Right cardiac atrium (tissue), 5 donors: ENCODE measurements around the gene LIAS. TPM values are rescaled to one million over a fixed set of nuclear protein-coding genes. Genes with fewer than 3 reads are reported as not detected.
"Not testable (repeated sequence)": the region's sequence is repeated elsewhere in the genome, so short reads cannot be mapped to it uniquely, and the experiment has no call there.

Source experiments
- ATAC-seq, 2 donors: fragments of 200-7000 bp; cut with Tn5 transposase; one replicate each; pipeline versions ENCODE4 v1.8.0 to v1.9.1; 2020; ENCODE audit warnings: moderate library complexity in 2 of 2, mild to moderate bottlenecking in 1 of 2
- DNase-seq, 3 donors: peaks; one replicate each; pipeline ENCODE4 v3.0.0-alpha.2; 2020
- H3K27ac ChIP-seq: one replicate; pipeline ENCODE4 v1.5.1; 2013; ENCODE audit warnings: mild to moderate bottlenecking, low read length, control low read depth, moderate library complexity
- H3K27me3 ChIP-seq: one replicate; pipeline ENCODE4 v1.6.1; 2013; ENCODE audit not compliant: control insufficient read depth, insufficient read depth
- H3K4me1 ChIP-seq: one replicate; pipeline ENCODE4 v1.6.1; 2013; ENCODE audit warnings: low read length; ENCODE audit not compliant: control insufficient read depth, insufficient read depth
- H3K4me3 ChIP-seq: one replicate; pipeline ENCODE4 v1.5.1; 2013; ENCODE audit warnings: low read length, control low read depth
- H3K9me3 ChIP-seq: one replicate; pipeline ENCODE4 v1.6.1; 2013; ENCODE audit warnings: low read length; ENCODE audit not compliant: control insufficient read depth
- WGBS: extraction: QIAGEN DNeasy Blood & Tissue Kit; methylation state at CpG from one replicate; pipeline ENCODE4 v1.1.7; 2013; 5-methylcytosine and 5-hydroxymethylcytosine counted together
- intact Hi-C, 4 donors: fragments of 100-400 bp; cut with DNase I; formaldehyde crosslinking; loops; one replicate each; pipeline versions ENCODE4 v1.11.0 to v1.14.0; 2022 to 2023
- polyA plus RNA-seq: library from polyadenylated mRNA; stranded (reverse); fragments of 200-250 nt; gene quantifications from one replicate; pipeline ENCODE4 v1.2.3, GENCODE V29; 2013
- total RNA-seq, 4 donors: library from RNA; stranded (reverse); fragmentation: NEBNext Ultra II Directional; extraction: Animal tissue kit (Norgen Biotek cat#: 25700); gene quantifications; one replicate each; pipeline ENCODE4 v1.2.1, GENCODE V29; 2021
- donor health status: healthy with polysubstance abuse.
- donor health status: DM: no; HTN: yes; CAD: no.
- donor health status: DM: no; HTN: no; CAD: no.
- donor health status: DM: no; HTN: yes; CAD: no; lungs with severe emphysema.
- donor health status: DM: yes; HTN: yes; CAD: no.

LIAS gene
- total and polyA plus RNA-seq, 5 donors, result 10.4 to 23.6 (median 20.9) TPM

DNA sequence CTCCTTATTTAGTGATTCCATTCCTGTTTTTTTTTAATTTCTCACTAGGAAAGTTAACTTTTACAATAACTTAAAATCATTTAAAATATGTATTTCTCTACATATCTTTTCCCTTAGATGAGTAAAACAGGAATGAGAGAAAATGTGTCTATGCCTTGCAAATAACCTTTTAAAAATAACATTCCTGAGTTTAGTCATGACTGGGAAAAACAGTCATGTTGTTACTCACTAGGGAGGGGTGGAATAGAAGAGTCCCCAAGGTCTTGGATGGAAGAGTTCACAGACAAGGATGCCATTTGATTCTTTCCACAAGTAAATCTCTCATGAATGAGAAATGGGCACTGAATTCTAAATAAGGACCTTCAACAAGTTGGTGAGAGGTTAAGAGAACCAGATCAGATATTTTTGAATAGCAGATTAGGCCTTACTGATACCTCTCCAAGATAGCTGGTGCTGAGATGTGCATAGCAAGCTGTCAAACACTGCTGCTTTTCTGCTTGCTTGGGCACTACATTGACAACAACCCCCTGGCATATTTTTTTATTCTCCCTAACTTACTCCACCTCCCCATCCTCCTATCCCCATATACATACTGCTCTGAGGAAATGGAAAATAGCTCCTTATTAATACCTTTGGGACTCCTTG lies 43.3 kb downstream of the LIAS start:
- Histone ChIP-seq H3K9me3 (no peaks in the 10 kb centered on the region), H3K4me3 (no peak overlapping the region), H3K27me3 (no peaks in the 10 kb centered on the region), H3K27ac (peak overlapping the region; percentile 23), H3K4me1 (no peaks in the 10 kb centered on the region)
- no peak for DNase-seq
- intact Hi-C loops, result no loop called here
- ATAC-seq, result peak; percentile 56 to 67

DNA sequence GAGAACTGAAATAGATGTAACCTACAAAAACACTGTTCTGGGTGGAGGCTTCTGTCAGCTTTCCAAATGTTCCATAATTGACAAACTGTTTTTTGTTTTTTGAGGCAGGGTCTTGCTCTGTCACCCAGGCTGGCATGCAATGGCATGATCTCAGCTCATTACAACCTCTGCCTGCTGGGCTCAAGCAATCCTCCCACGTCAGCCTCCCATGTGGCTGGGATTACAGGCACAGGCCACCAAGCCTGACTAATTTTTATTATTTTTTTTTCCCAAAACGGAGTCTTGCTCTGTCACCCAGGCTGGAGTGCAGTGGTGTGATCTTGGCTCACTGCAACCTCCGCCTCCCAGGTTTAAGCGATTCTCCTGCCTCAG lies 43.8 kb downstream of the LIAS start:
- intact Hi-C loops, H3K9me3 ChIP-seq, H3K27me3 ChIP-seq, H3K4me1 ChIP-seq, H3K4me3 ChIP-seq, H3K27ac ChIP-seq: not testable (repeated sequence)
- peak in 1 of 2 donors; percentile 45 for ATAC-seq
- peak in 2 of 3 donors; percentile 55 to 60 for DNase-seq
- WGBS, result 86% methylated on average over 4 of the region's 4 CpGs

DNA sequence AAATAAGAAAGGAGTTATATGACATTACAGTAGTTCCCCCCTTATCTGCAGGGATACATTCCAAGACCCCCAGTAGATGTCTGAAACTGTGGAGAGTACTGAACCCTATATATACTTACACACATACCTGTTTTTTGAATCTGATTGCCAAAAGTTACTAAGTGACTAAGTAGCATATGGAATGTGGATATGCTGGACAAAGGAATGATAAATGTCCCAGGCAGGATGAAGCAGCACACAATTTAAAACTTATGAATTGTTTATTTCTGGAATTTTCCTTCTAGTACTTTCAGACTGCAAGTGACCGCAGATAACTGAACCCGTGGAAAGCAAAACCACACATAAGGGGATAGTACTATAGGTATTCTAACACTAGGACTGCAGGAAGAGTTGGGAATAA lies 45.7 kb downstream of the LIAS start:
- intact Hi-C loops, result no loop called here
- DNase-seq, result no peak
- no peak for ATAC-seq
- Histone ChIP-seq H3K4me3 (no peak overlapping the region), H3K27me3 (no peaks in the 10 kb centered on the region), H3K27ac (no peak overlapping the region), H3K4me1 (no peaks in the 10 kb centered on the region), H3K9me3 (no peaks in the 10 kb centered on the region)
- 96% methylated on average over 2 of the region's 2 CpGs for WGBS

DNA sequence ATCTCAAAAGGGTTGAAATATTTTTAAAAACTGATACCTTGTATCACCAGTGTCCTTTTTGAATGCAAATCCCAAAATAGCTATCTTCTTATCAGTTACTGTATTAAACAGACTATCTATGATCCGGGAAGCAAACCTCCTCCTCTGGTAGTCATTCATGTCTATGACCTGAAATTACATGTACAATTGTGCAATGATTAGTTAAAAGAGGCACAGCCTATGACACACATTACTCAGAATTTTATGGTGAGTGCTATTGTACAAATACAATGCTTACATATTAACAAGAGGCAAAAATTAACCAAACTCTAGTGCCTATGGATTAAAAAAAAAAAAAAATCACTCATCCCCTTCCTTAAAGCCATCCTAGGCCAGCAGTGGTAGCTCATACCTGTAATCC lies 46.7 kb downstream of the LIAS start:
- Histone ChIP-seq H3K9me3 (no peaks in the 10 kb centered on the region), H3K4me1 (no peaks in the 10 kb centered on the region), H3K4me3 (no peak overlapping the region), H3K27me3 (no peaks in the 10 kb centered on the region), H3K27ac (no peak overlapping the region)
- DNase-seq (no peak), ATAC-seq (no peak)
- intact Hi-C loops, result no loop called here
- 49% methylated on average over 1 of the region's 1 CpG for whole genome bisulfite sequencing

DNA sequence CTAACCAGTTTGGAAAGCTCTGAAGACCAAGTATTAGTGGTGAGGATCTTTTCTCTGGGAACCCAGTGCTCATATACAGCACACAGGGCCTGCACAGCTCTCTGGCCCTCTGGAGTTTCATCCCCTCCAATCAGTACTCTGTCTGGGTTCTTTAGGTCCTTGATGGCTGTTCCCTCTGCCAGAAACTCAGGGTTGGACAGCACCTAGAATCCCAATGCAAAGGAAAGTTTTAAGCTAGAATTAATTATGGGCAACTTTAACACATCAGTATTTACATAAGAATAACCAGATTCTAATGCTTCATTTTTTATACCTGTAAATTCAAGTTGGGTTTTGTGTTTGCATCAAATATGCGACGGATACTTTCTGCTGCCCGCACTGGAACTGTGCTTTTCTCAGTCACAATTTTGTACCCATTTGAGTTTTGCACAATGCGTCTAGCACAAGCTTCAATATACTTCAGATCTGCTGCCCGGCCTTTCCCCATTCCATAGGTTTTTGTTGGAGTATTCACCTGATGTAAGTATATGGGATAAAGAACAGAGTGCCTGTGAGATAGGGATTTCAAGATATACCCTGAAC lies 51.6 kb downstream of the LIAS start:
- H3K9me3 ChIP-seq, result no peaks in the 10 kb centered on the region
- WGBS, result 96% methylated on average over 5 of the region's 5 CpGs
- no peak overlapping the region for H3K4me3 ChIP-seq
- intact Hi-C loops, result no loop called here
- H3K27me3 ChIP-seq, result no peaks in the 10 kb centered on the region
- DNase-seq (no peak), ATAC-seq (no peak)
- H3K4me1 ChIP-seq, result no peaks in the 10 kb centered on the region
- H3K27ac ChIP-seq, result no peak overlapping the region

DNA sequence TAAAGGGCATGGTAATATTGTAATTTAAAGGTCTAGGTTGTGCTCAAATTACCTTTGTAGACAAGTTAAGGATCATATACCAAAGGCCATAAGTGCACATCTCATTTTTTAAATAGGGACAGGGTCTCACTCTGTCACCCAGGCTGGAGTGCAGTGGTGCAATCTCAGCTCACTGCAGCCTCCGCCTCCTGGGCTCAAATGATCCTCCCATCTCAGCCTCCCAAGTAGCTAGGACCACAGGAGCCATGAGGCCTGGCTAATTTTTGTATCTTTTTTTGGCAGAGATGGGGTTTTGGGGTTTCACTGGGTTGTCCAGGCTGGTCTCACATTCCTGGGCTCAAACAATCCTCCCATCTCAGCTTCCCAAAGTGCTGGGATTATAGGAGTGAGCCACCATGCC lies 55.4 kb downstream of the LIAS start:
- H3K27me3 ChIP-seq, H3K9me3 ChIP-seq, intact Hi-C loops, DNase-seq, H3K27ac ChIP-seq, ATAC-seq, H3K4me3 ChIP-seq, H3K4me1 ChIP-seq: not testable (repeated sequence)
- WGBS, result 97% methylated on average over 1 of the region's 1 CpG

DNA sequence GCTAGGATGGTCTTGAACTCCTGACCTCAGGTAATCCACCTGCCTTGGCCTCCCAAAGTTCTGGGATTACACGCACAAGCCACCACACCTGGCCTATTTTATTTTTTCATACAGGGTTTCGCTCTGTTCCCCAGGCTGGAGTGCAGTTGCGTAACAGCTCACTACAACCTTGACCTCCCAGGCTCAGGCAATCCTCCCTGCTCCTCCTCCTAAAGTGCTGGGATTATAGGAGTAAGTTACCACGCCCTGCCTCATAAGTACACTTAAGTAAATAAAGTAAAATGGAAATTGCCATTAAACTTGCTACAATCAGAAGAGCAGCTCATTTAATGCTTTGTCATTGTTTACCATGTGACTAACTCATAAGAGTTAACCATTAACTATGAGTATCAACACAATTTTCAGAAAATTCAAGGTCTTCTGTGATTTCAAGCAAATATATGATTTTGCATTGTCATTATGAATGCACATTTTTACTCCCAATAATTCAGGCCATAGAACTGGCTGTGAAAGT lies 56.1 kb downstream of the LIAS start:
- 85% methylated on average over 4 of the region's 4 CpGs for WGBS
- H3K4me1 ChIP-seq, result no peaks in the 10 kb centered on the region
- ATAC-seq (no peak), DNase-seq (no peak)
- no peak overlapping the region for H3K27ac ChIP-seq
- no peaks in the 10 kb centered on the region for H3K27me3 ChIP-seq
- H3K9me3 ChIP-seq, result no peaks in the 10 kb centered on the region
- H3K4me3 ChIP-seq, result no peak overlapping the region
- intact Hi-C loops, result no loop called here

DNA sequence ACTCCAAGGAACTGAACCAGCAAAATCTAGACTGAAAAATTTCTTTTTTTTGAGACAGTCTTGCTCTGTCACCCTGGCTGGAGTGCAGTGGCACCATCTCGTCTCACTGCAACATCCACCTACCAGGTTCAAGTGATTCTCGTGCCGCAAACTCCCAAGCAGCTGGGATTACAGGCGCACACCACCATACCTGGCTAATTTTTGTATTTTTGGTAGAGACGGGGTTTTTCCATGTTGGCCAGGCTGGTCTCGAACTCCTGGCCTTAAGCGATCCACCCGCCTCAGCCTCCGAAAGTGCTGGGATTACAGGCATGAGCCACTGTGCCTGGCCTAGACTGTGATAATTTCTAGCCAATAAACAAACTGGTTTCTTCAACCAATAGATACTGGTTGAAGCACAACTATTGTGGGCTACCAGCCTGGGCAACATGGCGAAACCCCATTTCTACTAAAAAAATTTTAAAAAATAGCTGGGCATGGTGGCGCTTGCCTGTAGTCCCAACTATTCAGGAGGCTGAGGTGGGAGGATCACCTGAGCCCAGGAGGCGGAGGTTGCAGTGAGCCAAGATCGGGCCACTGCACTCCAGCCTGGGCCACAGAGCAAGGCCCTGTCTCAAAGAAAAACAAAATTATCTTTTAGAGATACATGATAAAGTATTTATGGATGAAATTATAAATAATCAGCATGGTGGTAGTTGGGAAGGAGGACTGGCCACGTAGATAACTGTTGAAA lies 57.0 kb downstream of the LIAS start:
- WGBS, result 95% methylated on average over 14 of the region's 14 CpGs
- DNase-seq, H3K27ac ChIP-seq, H3K9me3 ChIP-seq, H3K27me3 ChIP-seq, ATAC-seq, intact Hi-C loops, H3K4me1 ChIP-seq, H3K4me3 ChIP-seq: not testable (repeated sequence)

DNA sequence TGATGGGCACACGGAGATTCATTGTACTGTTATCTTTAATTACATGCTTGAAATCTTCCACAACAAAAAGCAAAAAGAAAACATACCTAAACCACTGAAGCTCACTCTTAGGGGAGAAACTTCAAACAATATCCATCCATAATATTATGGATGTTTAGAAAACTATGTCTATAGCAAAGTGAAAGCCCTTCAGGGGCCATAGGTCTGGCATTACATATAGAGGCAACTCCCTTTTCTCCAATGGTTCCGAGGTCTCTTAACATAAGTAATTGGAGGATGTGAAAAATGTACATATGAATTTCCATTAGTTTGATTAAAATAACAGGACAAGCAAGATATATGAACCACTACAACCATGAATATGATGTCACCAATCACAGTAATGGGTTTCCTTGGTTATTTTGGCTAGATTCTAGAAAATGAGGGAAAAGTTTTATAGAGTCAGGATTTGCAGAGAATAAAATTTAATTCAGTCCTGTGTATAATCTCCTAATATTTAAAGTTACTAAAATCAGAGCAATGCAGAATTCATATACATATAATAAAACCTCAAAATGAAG lies 57.6 kb downstream of the LIAS start:
- WGBS, result 92% methylated on average over 2 of the region's 2 CpGs
- Histone ChIP-seq H3K4me3 (no peak overlapping the region), H3K4me1 (no peaks in the 10 kb centered on the region), H3K9me3 (no peaks in the 10 kb centered on the region), H3K27me3 (no peaks in the 10 kb centered on the region), H3K27ac (no peak overlapping the region)
- intact Hi-C loops, result no loop called here
- ATAC-seq (no peak), DNase-seq (no peak)

DNA sequence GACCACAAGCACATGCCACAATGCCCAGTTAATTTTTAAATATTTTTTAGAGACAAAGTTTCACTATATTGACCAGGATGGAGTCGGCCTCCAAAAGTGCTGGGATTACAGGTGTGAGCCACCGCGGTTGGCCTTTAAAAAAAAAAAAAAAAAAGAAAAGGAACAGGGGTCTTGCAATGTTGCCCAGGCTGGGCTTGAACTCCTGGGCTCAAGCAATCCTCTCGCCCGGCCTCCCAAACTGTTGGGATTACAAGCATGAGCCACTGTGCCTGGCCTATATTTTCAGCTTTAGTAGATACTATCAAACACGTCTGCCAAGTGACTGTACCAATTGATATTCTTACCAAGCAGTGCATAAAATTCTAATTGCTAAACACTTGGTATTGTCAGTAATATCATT lies 59.6 kb downstream of the LIAS start:
- Histone ChIP-seq H3K27ac (no peak overlapping the region), H3K27me3 (no peaks in the 10 kb centered on the region), H3K4me3 (no peak overlapping the region), H3K9me3 (no peaks in the 10 kb centered on the region), H3K4me1 (no peaks in the 10 kb centered on the region)
- DNase-seq (no peak), ATAC-seq (no peak)
- 87% methylated on average over 6 of the region's 6 CpGs for whole genome bisulfite sequencing
- intact Hi-C loops, result no loop called here

DNA sequence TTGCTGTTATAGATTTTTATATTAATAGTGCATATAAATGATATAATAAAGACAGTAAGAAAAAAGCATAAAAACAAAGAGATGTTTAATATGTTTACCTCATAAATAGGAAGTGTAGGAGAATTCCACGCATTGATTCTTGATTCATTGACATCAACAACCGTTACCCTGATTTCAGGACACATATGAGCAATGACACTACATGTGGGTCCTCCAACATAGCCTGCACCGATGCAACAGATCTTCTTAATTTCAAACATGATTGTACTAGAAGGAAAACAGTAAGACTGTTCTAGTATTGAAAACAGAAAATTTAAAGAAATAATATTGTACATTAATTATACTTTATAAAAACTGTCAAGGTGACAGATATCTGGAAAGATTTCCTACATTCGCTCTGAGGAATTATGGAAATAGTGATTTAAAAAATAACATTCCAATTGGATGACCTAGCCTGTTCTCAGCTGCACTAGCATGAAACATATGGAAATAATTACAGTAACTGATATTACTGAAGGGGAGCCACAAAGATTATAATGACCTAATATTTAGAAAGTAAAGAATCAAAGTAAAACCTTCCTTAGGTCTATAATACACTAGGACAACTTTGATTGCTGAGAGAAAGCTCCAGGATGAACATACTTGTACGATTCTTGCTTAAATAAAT lies 62.5 kb downstream of the LIAS start:
- Histone ChIP-seq H3K4me3 (no peak overlapping the region), H3K27me3 (no peaks in the 10 kb centered on the region), H3K27ac (no peak overlapping the region), H3K4me1 (no peaks in the 10 kb centered on the region), H3K9me3 (no peaks in the 10 kb centered on the region)
- intact Hi-C loops, result loop anchor here in 2 of 4 donors (10.0 kb wide), 3 partner anchors 113 to 453 kb away; partner anchors contain the start of genes PDS5A (in 1 of the 2) and SMIM14 (in 1 of the 2)
- WGBS, result 61% methylated on average over 5 of the region's 5 CpGs
- no peak for ATAC-seq
- DNase-seq, result no peak
